HG03521 (cell line): ENCODE results near the gene NELFE.
"Not testable (repeated sequence)": the region's sequence is repeated elsewhere in the genome, so short reads cannot be mapped to it uniquely, and the experiment has no call there.

Source experiments
- ATAC-seq: cut with Tn5 transposase; IDR thresholded peaks from one replicate; pipeline ENCODE4 v1.9.1; 2021; ENCODE audit warnings: mild to moderate bottlenecking, moderate library complexity; ENCODE audit not compliant: unreplicated experiment

Gene NELFE

GRCh38 chr6:31958741-31959739 lies at the start of gene NELFE, which contains the start of gene SKIC2:
Gene NELFE (minus strand): TSS chr6:31958971. CDS start chr6:31958446, 525 bp downstream.
Gene SKIC2 (plus strand): TSS chr6:31959175. CDS start chr6:31959193, 18 bp downstream.
- ATAC-seq = peak; percentile 90

- ATAC-seq = not testable (repeated sequence)
Observed at GRCh38 chr6:32008037-32008436, 49.3 kb upstream of the NELFE start.

- ATAC-seq = not testable (repeated sequence)
Observed at GRCh38 chr6:32007086-32007485, 48.3 kb upstream of the NELFE start.

GRCh38 chr6:32005991-32006529 lies 47.3 kb upstream of the NELFE start:
- ATAC-seq = not testable (repeated sequence)

GRCh38 chr6:32005538-32005880 lies 46.7 kb upstream of the NELFE start:
- not testable (repeated sequence) for ATAC-seq

GRCh38 chr6:32004864-32005537 lies 46.2 kb upstream of the NELFE start:
- ATAC-seq = not testable (repeated sequence)

- not testable (repeated sequence) for ATAC-seq
Observed at GRCh38 chr6:32004393-32004792, 45.6 kb upstream of the NELFE start.

GRCh38 chr6:32003301-32003700 lies 44.5 kb upstream of the NELFE start:
- ATAC-seq = not testable (repeated sequence)

GRCh38 chr6:32002546-32003268 lies 43.9 kb upstream of the NELFE start:
- ATAC-seq = not testable (repeated sequence)

- not testable (repeated sequence) for ATAC-seq
Observed at GRCh38 chr6:31996385-31996784, 37.6 kb upstream of the NELFE start.

- ATAC-seq = not testable (repeated sequence)
Observed at GRCh38 chr6:31994421-31994820, 35.6 kb upstream of the NELFE start.

GRCh38 chr6:31989363-31989762 lies 30.6 kb upstream of the NELFE start:
- not testable (repeated sequence) for ATAC-seq

- ATAC-seq = not testable (repeated sequence)
Observed at GRCh38 chr6:31981744-31982143, 23.0 kb upstream of the NELFE start, which contains the start of gene C4A. Gene C4A (plus strand): TSS chr6:31982057. CDS start chr6:31982108, 51 bp downstream.

- not testable (repeated sequence) for ATAC-seq
Observed at GRCh38 chr6:31980998-31981397, 22.2 kb upstream of the NELFE start.

- not testable (repeated sequence) for ATAC-seq
Observed at GRCh38 chr6:31980195-31980876, 21.6 kb upstream of the NELFE start.

GRCh38 chr6:31979238-31979898 lies 20.6 kb upstream of the NELFE start:
- ATAC-seq = no peak

- no peak for ATAC-seq
Observed at GRCh38 chr6:31978831-31979230, 20.1 kb upstream of the NELFE start.

- no peak for ATAC-seq
Observed at GRCh38 chr6:31977816-31978431, 19.2 kb upstream of the NELFE start.

- not testable (repeated sequence) for ATAC-seq
Observed at GRCh38 chr6:31976065-31976464, 17.3 kb upstream of the NELFE start.
